Progenitor cell of endocrine pancreas (in vitro differentiated cells): ENCODE data around the gene FOCAD. TPM values are rescaled to one million over a fixed set of nuclear protein-coding genes. Genes with fewer than 3 reads are reported as not detected.

ENCODE experiments used
- DNase-seq: peaks from one replicate; pipeline ENCODE4 v3.0.0; 2021; ENCODE audit warnings: low spot score; ENCODE audit not compliant: unreplicated experiment
- H3K27ac Mint-ChIP-seq: 2 replicates; pipeline ENCODE4 v1.8.0; 2021; ENCODE audit warnings: mild to moderate bottlenecking, moderate library complexity, mixed read lengths
- H3K27me3 Mint-ChIP-seq: 2 replicates; pipeline ENCODE4 v1.8.0; 2021; ENCODE audit warnings: mixed read lengths
- H3K36me3 Mint-ChIP-seq: 2 replicates; pipeline ENCODE4 v1.8.0; 2022; ENCODE audit warnings: mixed read lengths; ENCODE audit not compliant: insufficient read depth
- H3K4me1 Mint-ChIP-seq: 2 replicates; pipeline ENCODE4 v1.8.0; 2021; ENCODE audit warnings: low read depth, mixed read lengths
- H3K4me3 Mint-ChIP-seq: 2 replicates; pipeline ENCODE4 v1.8.0; 2021; ENCODE audit warnings: low read depth, mild to moderate bottlenecking, moderate library complexity, mixed read lengths
- H3K9me3 Mint-ChIP-seq: 2 replicates; pipeline ENCODE4 v1.8.0; 2021; ENCODE audit warnings: low read depth, mixed read lengths
- CTCF ChIP-seq: fragments of 200-600 bp; sonication (generic); IDR thresholded peaks from one replicate; pipeline ENCODE4 v1.5.0; 2021; ENCODE audit warnings: antibody characterized with exemption, mild to moderate bottlenecking; ENCODE audit not compliant: unreplicated experiment
- total RNA-seq: library from RNA; stranded (reverse); gene quantifications from 2 replicates; pipeline ENCODE4 v1.2.1, GENCODE V29; 2021

The FOCAD gene
- total RNA-seq, 1 donor from 2014 or later: 68.2 TPM

- peaks cover 10% of the 10 kb centered on the region for H3K36me3 Mint-ChIP-seq
Observed at GRCh38 chr9:21023861-21024260, 339.8 kb downstream of the FOCAD start.

GRCh38 chr9:21027295-21027694, 343.2 kb downstream of the FOCAD start:
- H3K4me3 Mint-ChIP-seq: no peak overlapping the region
- peaks cover under 1% of the 10 kb centered on the region for H3K27me3 Mint-ChIP-seq
- H3K36me3 Mint-ChIP-seq: peaks cover 1% of the 10 kb centered on the region
- H3K9me3 Mint-ChIP-seq: no peaks in the 10 kb centered on the region
- H3K27ac Mint-ChIP-seq: no peak overlapping the region
- H3K4me1 Mint-ChIP-seq: no peaks in the 10 kb centered on the region
- no peak for TF ChIP-seq CTCF
- DNase-seq: no peak

More at GRCh38 chr9:21023861-21024260, 339.8 kb downstream of the FOCAD start:
- peaks cover 7% of the 10 kb centered on the region for H3K9me3 Mint-ChIP-seq
- no peak for TF ChIP-seq CTCF
- no peak for DNase-seq
- no peaks in the 10 kb centered on the region for H3K4me1 Mint-ChIP-seq
- H3K27ac Mint-ChIP-seq: no peak overlapping the region
- H3K27me3 Mint-ChIP-seq: no peaks in the 10 kb centered on the region
- no peak overlapping the region for H3K4me3 Mint-ChIP-seq

DNA sequence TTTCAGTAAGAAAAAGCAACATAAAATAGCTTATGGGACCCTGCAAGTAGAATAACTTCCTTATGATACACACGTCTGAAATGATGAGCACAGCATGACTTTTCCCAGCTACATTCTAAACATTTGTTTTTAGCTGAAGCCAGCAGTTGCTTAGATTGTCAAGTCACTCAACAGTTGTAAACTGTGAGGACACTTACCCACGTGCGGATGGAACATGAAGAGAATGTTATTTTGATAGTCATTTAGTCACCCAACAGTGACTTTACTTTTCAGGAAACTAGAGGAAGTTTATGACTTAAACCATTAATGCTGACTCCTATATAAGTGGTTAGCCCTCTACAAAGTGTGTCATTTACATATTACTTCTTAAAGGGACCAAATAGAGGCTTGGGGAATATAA, 344.4 kb downstream of the FOCAD start:
- peaks cover 13% of the 10 kb centered on the region for H3K27me3 Mint-ChIP-seq
- no peaks in the 10 kb centered on the region for H3K36me3 Mint-ChIP-seq
- DNase-seq: no peak
- no peak overlapping the region for H3K4me3 Mint-ChIP-seq
- H3K27ac Mint-ChIP-seq: no peak overlapping the region
- H3K9me3 Mint-ChIP-seq: no peaks in the 10 kb centered on the region
- TF ChIP-seq CTCF: no peak
- H3K4me1 Mint-ChIP-seq: no peaks in the 10 kb centered on the region

- no peak for DNase-seq
- TF ChIP-seq CTCF: no peak
- H3K27me3 Mint-ChIP-seq: peaks cover 22% of the 10 kb centered on the region
- no peak overlapping the region for H3K4me3 Mint-ChIP-seq
- no peaks in the 10 kb centered on the region for H3K9me3 Mint-ChIP-seq
- H3K4me1 Mint-ChIP-seq: no peaks in the 10 kb centered on the region
- H3K36me3 Mint-ChIP-seq: no peaks in the 10 kb centered on the region
- no peak overlapping the region for H3K27ac Mint-ChIP-seq
Observed at GRCh38 chr9:21029661-21030060, 345.6 kb downstream of the FOCAD start.

GRCh38 chr9:21030389-21031035, 346.5 kb downstream of the FOCAD start:
- no peak for DNase-seq
- no peaks in the 10 kb centered on the region for H3K9me3 Mint-ChIP-seq
- no peak overlapping the region for H3K4me3 Mint-ChIP-seq
- H3K4me1 Mint-ChIP-seq: no peaks in the 10 kb centered on the region
- peaks cover 22% of the 10 kb centered on the region for H3K27me3 Mint-ChIP-seq
- no peaks in the 10 kb centered on the region for H3K36me3 Mint-ChIP-seq
- no peak overlapping the region for H3K27ac Mint-ChIP-seq
- TF ChIP-seq CTCF: no peak
